Suppressor macrophage treated with lipopolysaccharide for 4 hours (primary cell): ENCODE measurements around the gene SSBP4.
"Not testable (repeated sequence)": the region's sequence is repeated elsewhere in the genome, so short reads cannot be mapped to it uniquely, and the experiment has no call there.

ENCODE experiments used
- DNase-seq: peaks from one replicate; pipeline ENCODE4 v3.0.0-alpha.2; 2020

SSBP4 gene

DNA sequence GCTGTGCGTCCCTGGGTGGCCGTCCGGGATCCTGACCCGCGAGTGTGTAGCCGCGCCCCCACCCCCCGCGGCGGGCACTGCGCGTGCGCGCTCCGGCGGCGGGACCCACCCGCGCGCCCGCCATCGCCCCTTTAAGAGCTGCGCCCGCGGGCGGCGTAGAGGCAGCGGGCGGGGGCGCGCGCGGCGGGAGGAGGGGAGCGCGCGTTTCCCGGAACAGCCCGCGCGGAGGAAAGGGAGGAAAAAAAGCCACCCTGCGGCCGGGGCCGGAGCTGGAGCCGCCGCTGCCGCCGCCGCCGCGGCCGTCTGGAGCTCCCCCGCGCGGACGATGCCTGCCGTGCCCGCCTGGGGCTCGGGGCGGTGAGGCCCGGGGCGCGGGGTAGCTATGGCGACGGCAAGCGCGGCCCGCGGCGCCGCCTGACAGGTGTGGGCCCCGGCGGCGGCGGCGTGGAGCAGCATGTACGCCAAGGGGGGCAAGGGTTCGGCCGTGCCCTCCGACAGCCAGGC lies at the start of gene SSBP4:
Gene SSBP4, plus strand, starts transcription at position 204 of the 504 bp plus-strand sequence. Its CDS starts 251 bp downstream, at position 455.
- peak; percentile 85 for DNase-seq

DNA sequence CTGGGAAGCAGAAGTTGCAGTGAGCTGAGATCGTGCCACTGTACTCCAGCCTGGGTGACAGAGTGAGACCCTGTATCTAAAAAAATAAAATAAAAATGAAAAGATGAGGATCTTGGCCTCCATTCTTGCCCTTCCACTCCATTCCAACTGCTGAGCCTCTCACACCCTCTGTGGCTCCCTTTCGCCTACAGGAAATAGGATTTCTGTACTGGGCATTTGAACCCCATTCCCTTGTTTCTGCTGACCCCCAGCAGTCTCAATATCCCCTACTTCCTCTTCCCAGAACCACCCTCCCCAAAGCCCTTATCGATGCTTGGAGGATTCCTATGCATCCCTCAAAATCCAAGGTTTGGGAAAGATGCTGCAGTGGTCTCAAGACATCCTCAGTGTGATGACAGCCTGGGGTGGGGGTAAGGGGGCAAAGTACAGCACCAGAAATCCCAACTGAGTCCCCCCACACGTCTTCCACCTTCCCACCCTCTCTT lies 45.7 kb upstream of the SSBP4 start:
- no peak for DNase-seq

DNA sequence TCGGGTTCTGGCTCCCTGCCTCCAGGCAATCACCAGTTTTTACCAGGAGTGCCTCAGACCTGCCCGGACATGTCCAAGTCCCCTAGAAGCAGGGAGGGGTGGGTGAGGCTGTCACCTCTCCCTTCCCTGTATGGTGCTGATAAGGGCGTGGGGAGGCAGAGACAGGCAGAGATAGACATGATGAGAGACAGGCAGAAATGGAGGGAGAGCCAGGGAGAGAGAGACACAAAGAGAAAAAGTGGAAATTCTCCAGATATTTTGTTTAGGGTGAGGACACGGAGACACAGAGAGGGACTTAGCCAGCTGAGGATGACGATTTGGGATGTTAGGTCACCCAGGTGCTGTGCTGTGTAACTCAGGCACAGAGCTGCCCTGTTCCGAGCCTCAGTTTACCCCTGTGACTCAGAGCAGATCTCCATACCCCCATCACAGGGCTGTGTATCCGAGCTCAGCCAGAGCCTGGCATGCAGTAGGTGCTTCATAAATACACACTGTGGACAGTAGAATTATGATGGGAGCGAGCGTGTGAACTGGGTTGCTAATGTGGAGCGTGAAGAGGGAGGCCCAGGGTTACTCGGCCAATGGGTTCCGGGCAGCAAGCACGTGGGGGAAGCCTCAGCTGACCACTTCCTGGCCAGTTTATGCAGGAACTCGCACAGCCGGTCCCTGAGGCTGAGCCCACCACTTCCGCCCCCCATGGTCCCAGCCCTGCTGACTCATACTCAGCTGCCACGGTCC lies 45.1 kb upstream of the SSBP4 start:
- DNase-seq, result peak; percentile 99

DNA sequence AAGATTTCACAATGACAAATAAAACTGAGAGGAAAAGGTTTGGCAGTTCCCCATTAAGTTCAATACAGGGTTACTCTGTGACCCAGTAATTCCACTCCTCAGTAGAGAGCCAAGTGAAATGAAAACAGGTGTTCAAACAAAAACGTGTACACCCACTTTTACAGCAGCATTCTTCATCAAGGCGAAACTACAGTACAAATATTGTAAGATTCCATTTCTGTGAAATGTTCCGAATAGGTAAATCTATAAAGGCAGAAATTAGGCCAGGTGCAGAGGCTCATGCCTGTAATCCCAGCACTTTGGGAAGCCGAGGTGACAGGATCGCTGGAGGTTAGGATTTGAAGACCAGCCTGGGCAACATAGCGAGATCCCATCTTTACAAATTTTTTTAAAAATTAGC lies 42.2 kb upstream of the SSBP4 start:
- no peak for DNase-seq

DNA sequence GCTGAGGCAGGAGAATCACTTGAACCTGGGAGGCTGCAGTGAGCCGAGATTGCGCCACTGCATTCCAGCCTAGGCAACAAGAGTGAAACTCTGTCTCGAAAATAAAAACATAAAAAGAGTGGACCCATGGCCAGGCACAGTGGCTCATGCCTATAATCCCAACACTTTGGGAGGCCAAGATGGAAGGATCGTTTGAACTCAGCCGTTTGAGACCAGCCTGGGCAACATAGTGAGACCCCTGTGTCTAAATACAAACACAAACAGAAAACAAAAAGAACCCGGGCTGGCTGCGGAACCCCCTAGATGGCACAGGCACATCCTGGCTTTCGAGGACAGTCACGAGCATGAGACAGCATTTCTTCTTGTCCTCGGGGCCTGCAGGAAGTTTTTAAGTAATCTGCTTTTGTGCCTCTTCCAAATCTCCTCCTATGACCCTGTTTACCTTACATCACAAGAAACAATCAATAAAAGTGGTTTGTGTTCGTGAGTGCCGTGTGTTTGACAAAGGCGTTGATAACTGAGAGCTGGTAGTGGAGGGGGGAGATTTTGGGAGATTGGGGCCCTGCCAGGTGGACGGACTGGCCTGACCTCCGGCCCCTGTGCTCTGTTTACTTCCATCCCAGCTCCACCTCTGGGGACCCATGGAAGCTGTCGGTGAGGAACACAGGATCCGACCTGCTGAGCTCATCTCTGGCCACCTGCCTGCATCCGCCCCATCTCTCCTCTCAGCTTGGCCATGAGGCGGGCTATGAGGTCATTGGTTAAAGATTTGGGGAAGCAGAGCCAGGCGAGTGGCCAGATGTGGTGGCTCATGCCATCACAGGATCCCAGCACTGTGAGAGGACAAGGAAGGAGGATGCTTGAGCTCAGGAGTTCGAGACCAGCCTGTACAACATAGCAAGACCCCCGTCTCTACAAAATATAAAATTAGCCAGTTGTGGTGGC lies 39.1 kb upstream of the SSBP4 start:
- DNase-seq, result peak; percentile 81

DNA sequence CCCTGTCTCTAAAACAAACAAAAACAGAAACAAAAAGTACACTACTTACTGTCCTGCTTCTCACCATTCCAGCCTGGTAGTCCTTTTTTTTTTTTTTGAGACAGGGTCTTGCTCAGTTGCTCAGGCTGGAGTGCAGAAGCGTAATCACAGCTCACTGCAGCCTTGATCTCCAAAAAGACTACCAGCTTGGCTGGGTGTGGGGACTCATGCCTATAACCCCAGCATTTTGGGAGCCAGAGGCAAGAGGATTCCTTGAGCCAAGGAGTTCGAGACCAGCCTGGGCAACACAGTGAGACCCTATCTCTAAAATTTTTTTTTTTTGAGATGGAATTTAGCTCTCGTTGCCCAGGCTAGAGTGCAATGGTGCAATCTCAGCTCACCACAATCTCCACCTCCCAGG lies 38.4 kb upstream of the SSBP4 start:
- DNase-seq, result no peak

DNA sequence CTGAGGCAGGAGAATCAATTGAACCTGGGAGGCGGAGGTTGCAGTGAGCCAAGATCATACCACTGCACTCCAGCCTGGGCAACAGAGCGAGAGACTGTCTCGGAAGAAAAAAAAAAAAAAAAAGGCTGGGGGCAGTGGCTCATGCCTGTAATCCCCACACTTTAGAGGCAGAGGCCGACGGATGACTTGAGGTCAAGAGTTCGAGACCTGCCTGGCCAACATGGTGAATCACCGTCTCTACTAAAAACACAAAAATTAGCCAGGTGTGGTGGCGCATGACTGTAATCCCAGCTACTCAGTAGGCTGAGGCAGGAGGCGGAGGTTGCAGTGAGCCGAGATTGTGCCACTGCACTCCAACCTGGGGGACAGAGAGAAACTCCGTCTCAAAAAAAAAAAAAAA lies 35.6 kb upstream of the SSBP4 start:
- not testable (repeated sequence) for DNase-seq

DNA sequence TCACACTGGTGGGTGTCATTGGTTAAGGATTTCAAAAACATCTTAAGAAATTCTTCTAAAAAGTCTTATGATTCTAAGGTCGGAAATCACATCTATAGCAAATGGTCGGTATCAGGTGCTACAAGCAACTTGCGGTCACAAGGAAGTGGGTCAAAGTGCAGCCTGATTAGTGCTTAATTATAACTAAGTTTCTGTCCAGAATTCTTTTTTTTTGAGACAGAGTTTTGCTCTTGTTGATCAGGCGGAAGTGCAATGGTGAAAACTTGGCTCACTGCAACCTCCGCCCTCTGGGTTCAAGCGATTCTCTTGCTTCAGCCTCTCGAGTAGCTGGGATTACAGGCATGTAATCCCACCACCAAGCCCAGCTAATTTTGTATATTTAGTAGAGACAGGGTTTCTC lies 34.4 kb upstream of the SSBP4 start:
- no peak for DNase-seq

DNA sequence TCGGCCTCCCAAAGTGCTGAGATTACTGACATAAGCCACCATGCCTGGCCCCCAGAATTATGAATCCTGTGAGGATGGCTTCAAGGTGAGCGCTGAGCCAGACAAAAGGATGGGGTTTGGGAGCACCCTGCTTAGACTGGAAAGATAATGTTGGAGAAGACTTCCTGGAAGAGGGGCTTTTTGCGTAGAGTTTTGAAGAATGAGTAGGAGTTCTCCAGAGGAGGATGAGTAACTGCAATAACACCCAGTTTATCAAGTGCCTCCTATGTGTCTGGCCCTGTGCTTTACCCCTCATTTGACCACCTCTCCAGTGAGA lies 33.9 kb upstream of the SSBP4 start:
- no peak for DNase-seq

DNA sequence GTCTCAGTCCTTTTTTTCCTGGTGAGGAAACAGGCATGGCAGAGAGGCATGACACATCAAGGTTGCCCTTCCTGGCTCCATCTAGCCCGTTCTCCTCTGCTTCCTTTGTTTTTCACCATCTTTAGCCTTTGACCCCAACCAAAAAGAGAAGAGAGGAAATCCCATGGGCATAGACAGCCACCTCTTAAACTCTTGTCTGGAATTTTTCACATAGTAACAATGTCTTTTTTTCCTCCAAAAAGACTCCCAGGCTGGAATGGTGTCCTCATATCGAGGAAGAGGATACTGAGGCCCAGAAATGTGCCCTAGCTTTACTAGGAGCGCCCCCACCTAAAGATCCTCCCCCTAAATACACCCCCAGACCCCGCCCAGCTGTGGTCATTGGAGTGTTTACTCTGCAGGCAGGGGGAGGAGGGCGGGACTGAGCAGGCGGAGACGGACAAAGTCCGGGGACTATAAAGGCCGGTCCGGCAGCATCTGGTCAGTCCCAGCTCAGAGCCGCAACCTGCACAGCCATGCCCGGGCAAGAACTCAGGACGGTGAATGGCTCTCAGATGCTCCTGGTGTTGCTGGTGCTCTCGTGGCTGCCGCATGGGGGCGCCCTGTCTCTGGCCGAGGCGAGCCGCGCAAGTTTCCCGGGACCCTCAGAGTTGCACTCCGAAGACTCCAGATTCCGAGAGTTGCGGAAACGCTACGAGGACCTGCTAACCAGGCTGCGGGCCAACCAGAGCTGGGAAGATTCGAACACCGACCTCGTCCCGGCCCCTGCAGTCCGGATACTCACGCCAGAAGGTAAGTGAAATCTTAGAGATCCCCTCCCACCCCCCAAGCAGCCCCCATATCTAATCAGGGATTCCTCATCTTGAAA lies 33.3 kb upstream of the SSBP4 start, which contains the start of gene GDF15:
Gene GDF15, plus strand, starts transcription at position 484 of the 868 bp plus-strand sequence. Its CDS starts 32 bp downstream, at position 516.
- peak; percentile 64 for DNase-seq

DNA sequence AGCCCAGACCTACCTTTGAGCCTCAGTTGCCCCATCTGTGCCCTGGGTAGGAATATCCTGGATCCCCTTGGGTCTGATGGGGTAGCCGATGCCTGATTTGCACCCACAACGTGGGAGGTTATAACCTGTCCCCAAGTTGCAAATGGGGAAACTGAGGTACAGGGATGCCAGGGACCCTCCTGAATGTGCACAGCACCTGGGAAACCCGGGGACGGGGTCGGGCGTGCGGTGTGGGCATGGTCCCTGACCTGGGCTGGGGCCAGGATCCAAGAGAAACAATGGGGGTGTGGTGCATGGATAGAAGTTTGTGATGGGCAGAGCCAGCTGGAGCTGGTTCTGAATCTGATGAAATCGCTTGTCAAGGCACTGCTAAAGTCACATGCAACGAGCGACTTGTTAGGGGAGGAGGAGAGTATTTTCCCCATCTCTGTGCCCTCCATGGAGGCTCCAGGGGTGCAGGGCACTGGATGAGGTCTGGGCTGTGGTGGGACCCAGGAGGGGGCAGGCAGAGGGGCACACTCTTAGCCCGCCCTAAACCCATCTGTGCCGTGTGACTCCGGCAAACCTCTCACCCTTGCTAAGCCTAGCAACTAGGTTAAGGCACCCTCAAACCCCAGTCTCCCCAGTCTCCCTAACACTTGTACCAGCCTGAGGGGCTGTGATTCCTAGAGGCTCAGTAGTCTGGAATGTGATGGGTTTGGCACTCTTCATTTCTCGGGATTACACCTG lies 32.5 kb upstream of the SSBP4 start:
- peak; percentile 47 for DNase-seq

DNA sequence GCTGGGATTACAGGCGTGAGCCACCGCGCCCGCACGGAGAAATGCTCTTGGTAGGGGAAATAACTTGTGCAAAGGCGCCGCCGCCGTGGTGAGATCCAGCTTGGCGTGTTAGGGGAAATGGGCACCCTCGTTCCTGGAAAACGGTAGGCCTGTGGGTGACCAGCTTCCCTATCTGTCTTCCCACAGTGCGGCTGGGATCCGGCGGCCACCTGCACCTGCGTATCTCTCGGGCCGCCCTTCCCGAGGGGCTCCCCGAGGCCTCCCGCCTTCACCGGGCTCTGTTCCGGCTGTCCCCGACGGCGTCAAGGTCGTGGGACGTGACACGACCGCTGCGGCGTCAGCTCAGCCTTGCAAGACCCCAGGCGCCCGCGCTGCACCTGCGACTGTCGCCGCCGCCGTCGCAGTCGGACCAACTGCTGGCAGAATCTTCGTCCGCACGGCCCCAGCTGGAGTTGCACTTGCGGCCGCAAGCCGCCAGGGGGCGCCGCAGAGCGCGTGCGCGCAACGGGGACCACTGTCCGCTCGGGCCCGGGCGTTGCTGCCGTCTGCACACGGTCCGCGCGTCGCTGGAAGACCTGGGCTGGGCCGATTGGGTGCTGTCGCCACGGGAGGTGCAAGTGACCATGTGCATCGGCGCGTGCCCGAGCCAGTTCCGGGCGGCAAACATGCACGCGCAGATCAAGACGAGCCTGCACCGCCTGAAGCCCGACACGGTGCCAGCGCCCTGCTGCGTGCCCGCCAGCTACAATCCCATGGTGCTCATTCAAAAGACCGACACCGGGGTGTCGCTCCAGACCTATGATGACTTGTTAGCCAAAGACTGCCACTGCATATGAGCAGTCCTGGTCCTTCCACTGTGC lies 30.9 kb upstream of the SSBP4 start:
- DNase-seq, result peak; percentile 91

DNA sequence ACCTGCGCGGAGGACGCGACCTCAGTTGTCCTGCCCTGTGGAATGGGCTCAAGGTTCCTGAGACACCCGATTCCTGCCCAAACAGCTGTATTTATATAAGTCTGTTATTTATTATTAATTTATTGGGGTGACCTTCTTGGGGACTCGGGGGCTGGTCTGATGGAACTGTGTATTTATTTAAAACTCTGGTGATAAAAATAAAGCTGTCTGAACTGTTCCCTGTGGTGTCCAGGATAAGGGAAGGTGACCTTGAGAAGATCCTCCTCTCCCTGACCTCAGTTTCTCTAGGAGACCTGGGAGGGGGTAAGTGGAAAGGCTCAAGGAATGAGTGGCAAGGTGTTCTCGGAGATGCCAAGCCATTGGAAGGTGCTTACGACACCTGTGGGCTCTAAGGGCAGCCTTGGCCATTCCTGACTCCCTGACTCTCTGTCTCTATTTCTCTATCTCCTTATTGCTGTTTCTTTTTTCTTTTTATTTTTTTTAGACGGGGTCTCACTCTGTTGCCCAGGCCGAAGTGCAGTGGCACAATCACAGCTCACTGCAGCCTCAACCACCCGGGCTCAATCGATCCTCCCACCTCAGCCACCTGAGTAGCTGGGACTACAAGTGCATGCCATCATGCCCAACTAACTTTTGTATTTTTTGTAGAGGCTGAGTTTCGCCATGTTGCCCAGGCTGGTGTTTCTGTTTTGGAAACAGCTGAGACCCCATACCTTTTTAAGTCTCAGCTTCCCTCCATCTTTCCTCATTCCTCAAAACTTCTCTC lies 30.1 kb upstream of the SSBP4 start:
- no peak for DNase-seq

DNA sequence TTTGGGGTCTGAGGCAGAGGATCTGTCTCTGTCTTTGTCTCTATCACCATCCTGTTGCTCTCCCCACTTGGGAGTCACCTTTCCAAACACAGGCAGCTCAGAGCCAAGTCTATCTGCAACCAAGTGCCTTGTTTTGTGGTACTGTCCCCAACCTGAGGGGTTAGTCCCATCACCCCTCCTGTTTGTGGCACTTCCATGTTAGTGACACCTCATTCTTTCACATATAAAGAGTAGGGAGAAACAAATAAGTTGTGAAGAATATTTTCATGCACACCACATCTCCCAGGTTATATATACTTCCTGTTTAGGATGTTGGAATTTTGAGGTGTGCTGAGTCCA lies 29.5 kb upstream of the SSBP4 start:
- no peak for DNase-seq

DNA sequence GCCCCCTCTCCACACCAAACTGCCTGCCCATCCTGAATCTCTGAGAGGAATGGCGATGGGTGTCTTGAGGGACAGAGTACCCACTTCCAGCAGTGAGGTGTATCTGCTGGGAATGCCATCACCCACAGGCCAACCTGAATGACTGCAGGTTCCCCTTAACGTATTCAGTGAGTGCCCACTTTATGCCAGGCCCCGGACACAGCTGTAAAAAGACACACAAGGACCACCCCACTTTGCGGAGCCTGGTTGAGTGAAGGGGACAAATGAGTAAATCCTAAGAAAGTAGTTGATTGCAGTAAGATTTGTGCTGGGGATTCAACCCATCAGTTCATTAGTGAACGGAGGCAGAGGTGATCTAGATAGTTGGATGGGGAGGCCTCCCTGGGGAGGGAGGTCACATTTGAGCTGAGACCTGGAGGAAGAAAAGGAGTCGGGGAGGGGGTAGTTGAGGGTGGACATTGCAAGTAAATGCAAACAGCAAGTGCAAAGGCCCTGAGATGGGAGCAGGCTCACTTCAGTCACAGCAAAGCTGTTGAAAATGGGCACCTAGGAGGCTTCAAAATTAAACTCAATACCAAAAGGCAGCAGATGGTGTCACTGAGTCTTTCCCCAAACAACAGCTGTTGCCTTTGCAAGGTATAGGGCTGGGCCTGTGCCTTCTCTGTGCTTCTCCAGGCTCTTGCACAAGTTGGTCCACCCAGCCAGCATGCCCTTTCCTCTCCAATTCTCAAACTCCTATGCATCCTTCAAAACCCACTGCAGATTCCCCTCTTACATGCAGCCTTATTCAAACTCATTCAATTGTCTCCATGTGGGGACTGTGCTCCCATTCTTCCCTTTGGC lies 28.9 kb upstream of the SSBP4 start:
- no peak for DNase-seq

DNA sequence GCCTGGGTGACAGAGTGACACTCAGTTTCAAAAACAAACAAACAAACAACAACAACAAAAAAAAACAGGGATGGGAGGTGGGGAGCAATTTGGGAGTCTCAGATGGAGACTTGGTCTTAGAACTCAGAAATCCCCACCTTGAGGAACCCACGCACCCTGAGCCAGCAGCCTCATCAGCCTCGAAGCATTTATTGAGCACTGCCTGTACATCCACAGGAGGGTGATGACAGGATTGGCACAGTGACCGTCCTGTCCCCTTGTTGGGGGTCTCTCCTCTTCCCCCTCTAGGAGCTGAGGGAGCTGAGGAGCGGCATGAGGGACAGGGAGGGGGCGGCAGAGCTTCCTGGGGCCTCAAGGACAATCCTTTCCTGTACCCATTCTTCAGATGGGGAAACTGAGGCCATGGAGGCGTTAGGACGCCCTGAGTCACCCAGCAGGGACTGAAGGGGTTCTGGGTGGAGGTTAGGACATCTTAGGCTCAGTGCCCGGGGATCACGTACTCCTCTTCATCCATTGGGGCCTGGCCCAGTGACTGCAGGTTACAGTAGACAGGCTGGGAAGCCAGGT lies 27.6 kb upstream of the SSBP4 start:
- DNase-seq, result no peak

DNA sequence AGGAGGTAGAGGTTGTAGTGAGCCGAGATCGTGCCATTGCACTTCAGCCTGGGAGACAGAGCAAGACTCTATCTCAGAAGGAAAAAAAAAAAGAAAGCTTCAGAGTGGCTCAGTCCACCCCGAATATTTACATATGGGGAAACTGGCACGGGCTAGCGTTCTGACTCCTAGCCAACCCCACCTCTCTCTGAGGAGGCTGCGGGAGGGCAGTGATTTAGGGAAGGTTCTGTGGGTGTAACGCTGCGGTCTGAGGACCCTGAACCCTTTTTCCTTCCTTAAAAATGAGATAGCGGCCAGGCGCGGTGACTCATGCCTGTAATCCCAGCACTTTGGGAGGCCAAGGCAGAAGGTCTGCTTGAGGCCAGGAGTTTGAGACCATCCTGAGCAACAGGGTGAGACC lies 26.8 kb upstream of the SSBP4 start:
- DNase-seq, result peak; percentile 90

DNA sequence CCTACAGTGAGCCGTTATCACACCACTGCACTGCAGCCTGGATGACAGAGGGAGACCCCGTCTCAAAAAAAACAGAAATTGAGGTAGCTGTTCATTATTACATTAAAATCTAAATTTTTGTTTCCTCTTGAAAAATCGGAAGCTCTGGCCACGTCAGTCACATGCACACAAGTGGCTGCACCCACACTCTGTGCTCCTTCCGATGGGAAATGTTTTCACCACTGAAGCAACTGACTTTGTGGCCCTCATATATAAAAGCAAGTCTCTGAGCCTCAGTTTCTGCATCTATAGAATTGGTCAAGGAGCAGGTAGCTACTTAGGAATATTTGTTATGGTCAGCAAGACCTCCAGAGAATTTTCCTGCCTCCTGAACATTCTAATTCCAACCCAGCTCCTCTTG lies 26.3 kb upstream of the SSBP4 start:
- peak; percentile 59 for DNase-seq

DNA sequence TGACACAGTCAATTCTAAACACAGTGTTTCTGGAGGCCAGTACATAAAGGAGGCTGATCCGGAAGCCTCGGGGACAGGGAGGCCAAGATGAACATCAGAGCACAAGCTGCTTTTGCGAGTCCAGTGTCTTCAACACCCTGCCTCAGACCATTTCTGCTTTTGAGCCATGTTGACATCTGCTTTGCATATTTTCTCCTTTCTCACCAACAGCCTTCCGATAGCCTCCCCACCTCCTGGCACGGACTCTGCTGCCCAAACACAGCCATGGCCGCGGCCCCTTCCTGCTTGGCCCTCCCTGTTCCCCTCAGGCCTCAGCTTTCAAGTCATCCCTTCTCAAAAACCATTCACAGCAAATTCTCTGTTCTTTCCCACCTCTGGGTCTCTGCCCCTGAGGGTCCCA lies 25.4 kb upstream of the SSBP4 start:
- DNase-seq, result peak; percentile 91
